ENCODE data around the gene COL27A1.

COL27A1 gene

GRCh38 chr9:114336699-114337395 lies 181.5 kb downstream of the COL27A1 start:
- no peak for DNase-seq (ENCODE audit: low read depth, low spot score)

- DNase-seq (ENCODE audit: low read depth, low spot score): no peak
Measured at GRCh38 chr9:114338187-114338586, 182.8 kb downstream of the COL27A1 start.

- DNase-seq (ENCODE audit: low read depth, low spot score): peak; percentile 77
Measured at GRCh38 chr9:114339130-114339908, 184.0 kb downstream of the COL27A1 start.

GRCh38 chr9:114341152-114341830 lies 186.0 kb downstream of the COL27A1 start:
- DNase-seq (ENCODE audit: low read depth, low spot score): no peak

- no peak for DNase-seq (ENCODE audit: low read depth, low spot score)
Measured at GRCh38 chr9:114341991-114342390, 186.7 kb downstream of the COL27A1 start.

DNA sequence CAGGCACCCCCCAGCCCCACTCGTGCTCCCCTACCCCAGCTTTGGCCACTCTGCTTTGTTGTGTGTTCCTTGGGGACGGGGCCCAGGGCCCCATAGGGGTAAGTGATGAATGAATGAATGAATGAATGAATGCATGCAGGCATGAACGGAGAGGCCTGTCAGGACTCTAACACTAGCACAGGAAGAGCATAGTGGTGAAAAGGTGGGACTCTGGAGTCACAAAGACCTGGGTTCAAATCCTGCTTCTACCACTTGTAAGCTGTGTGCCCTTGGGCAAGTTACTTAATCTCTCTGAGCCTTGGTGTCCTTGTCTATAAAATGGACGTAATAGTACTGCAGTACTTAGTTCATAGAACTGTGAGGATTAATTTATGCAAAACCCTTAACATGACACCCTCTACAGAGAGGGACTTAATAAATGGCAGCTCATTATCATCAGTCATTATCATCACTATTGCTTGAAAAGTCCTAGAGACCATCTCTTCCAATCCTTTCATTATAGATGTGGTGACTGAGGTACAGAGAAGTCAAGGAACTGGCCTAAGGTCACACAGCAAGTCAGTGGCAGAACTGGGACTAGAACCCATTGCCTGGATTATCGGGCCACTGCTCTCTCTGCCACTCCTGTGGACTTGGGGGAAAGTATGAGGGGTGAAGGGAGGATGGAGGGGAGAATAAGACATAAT lies 187.6 kb downstream of the COL27A1 start:
- DNase-seq (ENCODE audit: low read depth, low spot score): no peak

- no peak for DNase-seq (ENCODE audit: low read depth, low spot score)
Measured at GRCh38 chr9:114343471-114344187, 188.3 kb downstream of the COL27A1 start.

DNA sequence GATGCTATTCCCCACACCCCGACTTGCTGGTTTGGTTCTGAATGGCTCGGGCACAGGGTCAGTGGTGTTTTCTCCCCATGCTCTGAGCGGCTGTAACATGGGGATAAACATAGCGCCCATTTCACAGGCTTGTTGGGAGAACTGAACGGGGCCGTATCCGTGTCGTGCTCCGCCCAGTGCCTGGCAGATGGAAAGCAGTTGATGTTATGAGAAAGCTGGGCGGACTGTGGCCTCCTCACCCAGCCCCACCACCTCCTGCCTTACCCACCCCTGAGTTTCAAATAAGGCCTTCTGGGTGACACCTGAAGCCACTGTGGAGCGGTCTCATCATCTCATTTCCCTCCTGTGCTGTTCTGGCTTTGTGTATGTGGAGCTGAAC lies 188.8 kb downstream of the COL27A1 start:
- no peak for DNase-seq (ENCODE audit: low read depth, low spot score)

DNA sequence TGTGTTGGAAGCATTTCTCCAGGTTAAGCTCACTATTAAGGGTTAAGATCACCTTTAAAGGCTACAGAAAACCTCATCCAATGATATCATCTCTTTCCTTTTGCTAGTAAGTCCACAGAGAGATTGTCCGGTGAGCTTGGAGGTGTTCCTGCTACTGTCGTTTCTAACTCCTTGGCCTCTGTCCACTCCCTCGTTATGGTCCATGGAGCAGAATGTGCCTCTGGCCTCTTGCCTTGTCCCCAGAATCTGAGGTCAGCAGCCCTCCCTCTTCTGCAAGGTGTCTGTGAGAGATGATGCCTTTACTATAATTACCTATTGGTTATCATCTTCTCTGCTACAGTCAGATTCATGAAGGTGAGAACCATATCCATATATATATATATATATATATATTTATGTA lies 189.4 kb downstream of the COL27A1 start:
- DNase-seq (ENCODE audit: low read depth, low spot score): no peak

- no peak for DNase-seq (ENCODE audit: low read depth, low spot score)
Measured at GRCh38 chr9:114345493-114346065, 190.2 kb downstream of the COL27A1 start.

- no peak for DNase-seq (ENCODE audit: low read depth, low spot score)
Measured at GRCh38 chr9:114346146-114346545, 190.8 kb downstream of the COL27A1 start.

GRCh38 chr9:114347675-114348074 lies 192.3 kb downstream of the COL27A1 start:
- DNase-seq (ENCODE audit: low read depth, low spot score): no peak

- no peak for DNase-seq (ENCODE audit: low read depth, low spot score)
Measured at GRCh38 chr9:114348261-114348905, 193.0 kb downstream of the COL27A1 start.

- peak; percentile 88 for DNase-seq (ENCODE audit: low read depth, low spot score)
Measured at GRCh38 chr9:114348906-114349482, 193.7 kb downstream of the COL27A1 start.

DNA sequence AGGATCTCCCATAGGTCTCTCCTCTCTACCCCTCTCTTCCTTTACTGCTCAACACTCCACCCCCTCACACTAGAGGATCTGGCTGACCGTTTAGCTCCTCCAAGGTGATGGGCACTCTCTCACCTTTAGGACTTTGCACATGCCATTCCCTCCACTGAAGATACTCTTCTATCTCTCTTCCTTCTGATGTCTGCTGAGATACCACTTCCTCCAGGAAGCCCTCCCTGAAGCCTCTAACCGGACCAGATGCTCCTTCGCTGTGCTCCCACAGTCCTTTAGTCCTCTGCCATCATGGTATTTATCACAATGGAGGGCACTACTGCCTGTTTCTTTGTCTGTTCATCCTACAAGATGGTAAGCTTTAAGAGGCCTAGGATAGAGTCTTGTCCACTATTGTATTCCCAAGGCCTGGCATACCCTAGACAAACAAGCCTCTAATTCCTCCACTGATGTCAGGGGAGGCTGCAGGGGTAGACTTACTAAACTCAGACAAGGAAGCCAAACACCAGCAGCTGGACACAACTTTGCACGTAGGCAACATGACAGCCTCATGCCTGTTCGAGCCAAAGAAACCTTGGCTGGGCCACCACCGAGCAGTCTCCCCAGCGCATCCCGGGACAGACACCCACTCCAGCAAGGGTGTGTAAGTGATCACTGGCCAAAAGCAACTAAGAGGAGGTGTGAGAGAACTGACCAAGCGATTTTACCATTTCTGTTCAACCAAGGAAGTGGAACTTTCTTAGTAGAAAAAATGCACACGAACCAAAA lies 194.6 kb downstream of the COL27A1 start:
- no peak for DNase-seq (ENCODE audit: low read depth, low spot score)

GRCh38 chr9:114350636-114351401 lies 195.5 kb downstream of the COL27A1 start:
- no peak for DNase-seq (ENCODE audit: low read depth, low spot score)

DNA sequence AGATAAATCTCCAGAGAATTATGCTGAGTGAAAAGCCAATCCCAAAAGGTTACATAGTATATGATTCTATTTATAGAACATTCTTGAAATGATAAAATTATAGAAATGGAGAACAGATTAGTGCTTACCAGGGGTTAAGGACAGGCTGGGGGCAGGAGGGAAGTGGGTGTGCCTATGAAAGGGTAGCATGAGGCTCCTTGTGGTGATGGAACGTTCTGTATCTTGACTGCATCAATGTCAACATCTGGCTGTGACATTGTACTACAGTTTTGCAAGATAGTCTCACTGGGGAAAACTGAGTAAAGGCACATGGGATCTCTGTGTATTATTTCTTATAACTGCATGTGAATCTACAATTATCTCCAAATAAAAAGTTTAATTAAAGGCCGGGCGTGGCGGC lies 196.6 kb downstream of the COL27A1 start:
- DNase-seq (ENCODE audit: low read depth, low spot score): no peak

- DNase-seq (ENCODE audit: low read depth, low spot score): no peak
Measured at GRCh38 chr9:114355821-114356220, 200.5 kb downstream of the COL27A1 start.

- DNase-seq (ENCODE audit: low read depth, low spot score): no peak
Measured at GRCh38 chr9:114356792-114357191, 201.5 kb downstream of the COL27A1 start.

Measured in ELF-1 (cell line).